Measurements from ENCODE around the gene PDK2.

PDK2 gene

GRCh38 chr17:50136096-50136687 is 41.0 kb downstream of the PDK2 start:
- no peak for TF ChIP-seq CTCF (IDR thresholded peaks at IDR 0.05; ENCODE audit: poor library complexity, severe bottlenecking)
- Histone ChIP-seq H3K9me3 (ENCODE audit: severe bottlenecking) (no peaks in the 10 kb centered on the region), H3K36me3 (ENCODE audit: low read depth) (peaks cover 60% of the 10 kb centered on the region)

GRCh38 chr17:50137042-50137441 is 41.9 kb downstream of the PDK2 start:
- Histone ChIP-seq H3K27ac (ENCODE audit: poor library complexity, severe bottlenecking) (no peak overlapping the region), H3K4me3 (ENCODE audit: severe bottlenecking) (no peak overlapping the region), H3K4me1 (ENCODE audit: insufficient read depth, poor library complexity, severe bottlenecking) (no peaks in the 10 kb centered on the region), H3K36me3 (ENCODE audit: low read depth) (peaks cover 66% of the 10 kb centered on the region), H3K27me3 (ENCODE audit: insufficient read depth, poor library complexity, severe bottlenecking) (no peaks in the 10 kb centered on the region), H3K9me3 (ENCODE audit: severe bottlenecking) (no peaks in the 10 kb centered on the region)
- TF ChIP-seq CTCF (IDR thresholded peaks at IDR 0.05; ENCODE audit: poor library complexity, severe bottlenecking) = no peak
- DNase-seq (ENCODE audit: low spot score) = no peak
- ATAC-seq (ENCODE audit: low read depth) = no peak

More at GRCh38 chr17:50136096-50136687, 41.0 kb downstream of the PDK2 start:
- ATAC-seq (ENCODE audit: low read depth) (no peak), DNase-seq (ENCODE audit: low spot score) (no peak)
- Histone ChIP-seq H3K27ac (ENCODE audit: poor library complexity, severe bottlenecking) (no peak overlapping the region), H3K27me3 (ENCODE audit: insufficient read depth, poor library complexity, severe bottlenecking) (no peaks in the 10 kb centered on the region), H3K4me3 (ENCODE audit: severe bottlenecking) (no peak overlapping the region), H3K4me1 (ENCODE audit: insufficient read depth, poor library complexity, severe bottlenecking) (no peaks in the 10 kb centered on the region)

- H3K27me3 ChIP-seq (ENCODE audit: insufficient read depth, poor library complexity, severe bottlenecking) = no peaks in the 10 kb centered on the region
- no peak overlapping the region for H3K4me3 ChIP-seq (ENCODE audit: severe bottlenecking)
- H3K36me3 ChIP-seq (ENCODE audit: low read depth) = peaks cover 83% of the 10 kb centered on the region
- no peak for DNase-seq (ENCODE audit: low spot score)
- H3K9me3 ChIP-seq (ENCODE audit: severe bottlenecking) = no peaks in the 10 kb centered on the region
- no peak for ATAC-seq (ENCODE audit: low read depth)
- no peaks in the 10 kb centered on the region for H3K4me1 ChIP-seq (ENCODE audit: insufficient read depth, poor library complexity, severe bottlenecking)
- H3K27ac ChIP-seq (ENCODE audit: poor library complexity, severe bottlenecking) = no peak overlapping the region
- TF ChIP-seq CTCF (IDR thresholded peaks at IDR 0.05; ENCODE audit: poor library complexity, severe bottlenecking) = no peak
These were observed 44.1 kb downstream of the PDK2 start for GRCh38 chr17:50139185-50139783.

GRCh38 chr17:50139950-50140885 is 45.1 kb downstream of the PDK2 start:
- peak; percentile 94 for TF ChIP-seq CTCF (IDR thresholded peaks at IDR 0.05; ENCODE audit: poor library complexity, severe bottlenecking)
- Histone ChIP-seq H3K27me3 (ENCODE audit: insufficient read depth, poor library complexity, severe bottlenecking) (no peaks in the 10 kb centered on the region), H3K4me1 (ENCODE audit: insufficient read depth, poor library complexity, severe bottlenecking) (peaks cover under 1% of the 10 kb centered on the region), H3K36me3 (ENCODE audit: low read depth) (peaks cover 87% of the 10 kb centered on the region), H3K27ac (ENCODE audit: poor library complexity, severe bottlenecking) (peak overlapping the region; percentile 3), H3K4me3 (ENCODE audit: severe bottlenecking) (no peak overlapping the region), H3K9me3 (ENCODE audit: severe bottlenecking) (no peaks in the 10 kb centered on the region)
- ATAC-seq (ENCODE audit: low read depth) (peak; percentile 75), DNase-seq (ENCODE audit: low spot score) (peak; percentile 76)

All from RWPE2 (cell line).